Colonic mucosa (tissue), 4 donors: ENCODE data around the gene EVA1A. TPM values are rescaled to one million over a fixed set of nuclear protein-coding genes. Genes with fewer than 3 reads are reported as not detected.

Experiments
- DNase-seq: peaks from one replicate; pipeline ENCODE4 v3.0.0-alpha.2; 2020
- H3K27ac ChIP-seq: fragments of 200-600 bp; one replicate; pipeline ENCODE4 v1.8.0; 2021
- H3K27me3 ChIP-seq: fragments of 200-600 bp; one replicate; pipeline ENCODE4 v1.8.0; 2021
- H3K36me3 ChIP-seq: fragments of 200-600 bp; one replicate; pipeline ENCODE4 v1.8.0; 2021
- H3K4me1 ChIP-seq: fragments of 200-600 bp; one replicate; pipeline ENCODE4 v1.8.0; 2021; ENCODE audit warnings: mild to moderate bottlenecking
- H3K4me3 ChIP-seq: fragments of 200-600 bp; one replicate; pipeline ENCODE4 v1.8.0; 2021
- H3K9ac ChIP-seq, 2 donors: one replicate each; pipeline ENCODE4 v1.7.0; 2013; ENCODE audit warnings: control low read depth in 2 of 2, low read depth in 2 of 2, low read length in 2 of 2
- H3K9me3 ChIP-seq: fragments of 200-600 bp; one replicate; pipeline ENCODE4 v1.8.0; 2021
- intact Hi-C: fragments of 100-400 bp; cut with DNase I; formaldehyde crosslinking; loops from one replicate; pipeline ENCODE4 v1.14.1; 2022
- total RNA-seq, 2 donors: library from RNA; stranded (reverse); fragmentation: NEBNext Ultra II Directional in 1 of 2; extraction: Animal tissue kit (Norgen Biotek cat#: 25700) in 1 of 2; gene quantifications; one replicate each; pipeline ENCODE4 v1.2.1, GENCODE V29; 2021
- TF ChIP-seq, protein P1 (sequence below): fragments of 200-600 bp; IDR thresholded peaks from one replicate; pipeline ENCODE4 v1.8.0; 2022; ENCODE audit warnings: antibody characterized with exemption, mild to moderate bottlenecking
- donor health status: healthy.
- donor health status: DM: no; HTN: no; CAD: no.
- donor health status: DM: no; HTN: no; CAD: no.

EVA1A gene
- total RNA-seq, 2 donors from 2014 or later, result 0.25 to 0.77 TPM

DNA sequence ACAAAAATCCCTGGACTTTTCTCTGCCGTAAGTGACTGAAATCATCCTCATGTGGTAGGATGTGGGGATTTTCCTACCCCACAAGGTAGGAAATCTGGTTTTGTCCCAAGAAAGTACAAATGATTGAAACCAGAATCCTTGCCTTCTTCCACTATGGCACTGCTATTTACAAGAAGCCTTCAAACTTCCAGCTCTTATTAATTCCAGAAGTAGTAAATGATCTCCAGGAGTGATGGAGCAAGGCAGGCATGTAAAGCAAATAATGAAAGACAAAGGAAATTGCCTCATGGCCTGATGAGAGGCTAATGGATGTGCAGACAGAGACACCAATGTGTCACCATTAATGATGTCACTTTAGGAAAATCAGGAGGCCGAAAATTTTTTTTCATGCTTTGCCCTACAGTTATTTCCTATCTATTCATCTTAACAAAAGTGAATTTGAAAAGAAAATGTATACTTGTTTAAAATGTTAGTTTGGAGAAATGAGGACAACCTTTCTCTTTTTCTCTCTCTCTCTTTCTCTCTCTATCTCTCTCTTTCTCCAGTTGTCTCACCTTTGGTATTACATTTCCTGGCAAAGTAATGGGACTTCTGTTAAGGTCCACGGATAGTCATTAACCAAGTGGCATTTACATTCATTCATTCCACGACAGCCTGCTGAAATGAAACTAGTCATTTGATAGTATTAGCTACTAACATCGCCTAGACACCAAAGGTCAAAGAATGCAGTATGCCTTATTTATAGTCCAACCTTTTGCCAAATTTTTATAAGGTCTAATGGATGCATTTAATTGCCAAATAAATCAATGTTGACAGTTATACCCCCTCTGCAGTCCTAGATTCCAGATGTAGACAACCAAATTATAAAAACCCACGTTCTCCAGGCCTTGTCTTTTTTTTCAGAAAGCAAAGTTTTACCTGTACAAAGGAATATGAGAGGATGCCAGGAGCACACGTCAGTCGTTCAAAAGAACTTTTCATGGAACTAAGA is 5.0 kb upstream of the EVA1A start:
- no peak overlapping the region for H3K9ac ChIP-seq
- H3K27me3 ChIP-seq, result peaks cover 4% of the 10 kb centered on the region

DNA sequence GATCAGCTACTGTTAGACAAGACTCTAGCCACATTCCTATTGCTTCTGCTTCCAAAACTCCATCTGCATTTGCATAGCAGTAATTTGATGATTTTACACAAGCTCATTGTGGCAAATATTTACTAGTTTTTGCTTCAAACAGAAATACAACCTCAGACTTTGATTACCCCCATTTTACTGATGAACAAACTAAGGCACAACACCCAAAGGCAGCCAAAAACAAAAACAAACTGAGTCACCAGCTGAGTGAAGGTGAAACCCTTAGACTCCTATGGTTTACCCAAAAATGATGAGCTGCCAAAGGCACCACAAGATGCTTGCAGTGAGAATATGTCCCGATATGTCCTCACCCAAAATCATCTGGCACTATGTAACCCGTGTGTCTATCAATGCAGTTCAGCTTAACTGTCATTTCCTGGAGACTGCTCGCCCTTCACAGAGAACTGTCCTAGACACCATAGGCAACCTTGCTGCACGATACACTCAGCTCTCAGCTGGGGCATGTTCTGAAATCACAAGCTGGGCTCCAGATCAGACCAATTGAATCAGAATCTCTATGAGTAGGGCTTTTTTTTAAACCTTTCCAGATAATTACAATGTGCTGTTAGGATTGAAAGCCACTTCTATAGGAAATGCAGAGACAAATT is 4.1 kb upstream of the EVA1A start:
- H3K27me3 ChIP-seq, result peaks cover 4% of the 10 kb centered on the region
- intact Hi-C loops, result no loop called here
- no peaks in the 10 kb centered on the region for H3K36me3 ChIP-seq
- no peak overlapping the region for H3K27ac ChIP-seq
- no peak overlapping the region for H3K4me3 ChIP-seq
- no peak overlapping the region for H3K9ac ChIP-seq
- H3K4me1 ChIP-seq, result no peaks in the 10 kb centered on the region
- DNase-seq, result no peak
- TF ChIP-seq, protein P1, sequence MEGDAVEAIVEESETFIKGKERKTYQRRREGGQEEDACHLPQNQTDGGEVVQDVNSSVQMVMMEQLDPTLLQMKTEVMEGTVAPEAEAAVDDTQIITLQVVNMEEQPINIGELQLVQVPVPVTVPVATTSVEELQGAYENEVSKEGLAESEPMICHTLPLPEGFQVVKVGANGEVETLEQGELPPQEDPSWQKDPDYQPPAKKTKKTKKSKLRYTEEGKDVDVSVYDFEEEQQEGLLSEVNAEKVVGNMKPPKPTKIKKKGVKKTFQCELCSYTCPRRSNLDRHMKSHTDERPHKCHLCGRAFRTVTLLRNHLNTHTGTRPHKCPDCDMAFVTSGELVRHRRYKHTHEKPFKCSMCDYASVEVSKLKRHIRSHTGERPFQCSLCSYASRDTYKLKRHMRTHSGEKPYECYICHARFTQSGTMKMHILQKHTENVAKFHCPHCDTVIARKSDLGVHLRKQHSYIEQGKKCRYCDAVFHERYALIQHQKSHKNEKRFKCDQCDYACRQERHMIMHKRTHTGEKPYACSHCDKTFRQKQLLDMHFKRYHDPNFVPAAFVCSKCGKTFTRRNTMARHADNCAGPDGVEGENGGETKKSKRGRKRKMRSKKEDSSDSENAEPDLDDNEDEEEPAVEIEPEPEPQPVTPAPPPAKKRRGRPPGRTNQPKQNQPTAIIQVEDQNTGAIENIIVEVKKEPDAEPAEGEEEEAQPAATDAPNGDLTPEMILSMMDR, result no peak
- no peaks in the 10 kb centered on the region for H3K9me3 ChIP-seq

More for the DNA sequence above, 5.0 kb upstream of the EVA1A start:
- Histone ChIP-seq H3K36me3 (no peaks in the 10 kb centered on the region), H3K9me3 (no peaks in the 10 kb centered on the region), H3K27ac (no peak overlapping the region), H3K4me1 (no peaks in the 10 kb centered on the region), H3K4me3 (no peak overlapping the region)
- TF ChIP-seq, protein P1, result no peak
- DNase-seq, result no peak
- intact Hi-C loops, result no loop called here

DNA sequence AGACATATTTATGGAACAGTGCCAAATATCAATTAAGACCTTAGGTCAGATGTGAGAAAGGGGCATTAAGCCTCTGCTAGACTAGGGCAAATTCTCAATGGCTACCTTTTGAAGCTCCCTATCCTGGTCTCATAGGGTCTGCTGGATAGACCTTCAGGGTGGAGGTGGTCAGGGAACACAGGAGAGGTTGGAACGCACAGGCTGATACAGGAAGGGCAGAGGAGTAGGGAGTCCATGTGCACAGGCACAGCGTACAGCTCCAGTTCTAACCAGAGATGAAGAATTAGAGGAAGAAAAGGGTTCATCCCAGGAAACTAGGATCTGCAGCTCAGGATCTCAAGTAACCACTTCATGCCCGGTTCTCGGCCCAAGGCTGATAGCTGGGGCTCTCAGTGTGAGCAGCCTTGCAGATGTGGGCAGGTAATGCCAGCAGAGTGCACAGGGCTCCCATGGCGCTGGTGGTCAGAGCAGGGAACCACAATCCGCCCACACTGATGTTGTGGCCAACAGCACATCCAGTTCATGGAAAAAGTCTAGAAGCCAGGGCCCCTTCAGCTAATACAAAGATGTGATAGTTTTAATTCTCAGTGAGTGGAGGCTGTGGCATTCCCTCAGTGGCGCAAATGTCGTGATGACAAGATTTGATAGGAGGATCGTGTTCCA is 3.4 kb upstream of the EVA1A start:
- no peak for DNase-seq
- no peaks in the 10 kb centered on the region for H3K36me3 ChIP-seq
- H3K27me3 ChIP-seq, result peaks cover 4% of the 10 kb centered on the region
- no peak overlapping the region for H3K27ac ChIP-seq
- H3K4me3 ChIP-seq, result no peak overlapping the region
- intact Hi-C loops, result no loop called here
- TF ChIP-seq, protein P1, result no peak
- H3K9me3 ChIP-seq, result no peaks in the 10 kb centered on the region
- H3K4me1 ChIP-seq, result no peaks in the 10 kb centered on the region
- H3K9ac ChIP-seq, result no peak overlapping the region

DNA sequence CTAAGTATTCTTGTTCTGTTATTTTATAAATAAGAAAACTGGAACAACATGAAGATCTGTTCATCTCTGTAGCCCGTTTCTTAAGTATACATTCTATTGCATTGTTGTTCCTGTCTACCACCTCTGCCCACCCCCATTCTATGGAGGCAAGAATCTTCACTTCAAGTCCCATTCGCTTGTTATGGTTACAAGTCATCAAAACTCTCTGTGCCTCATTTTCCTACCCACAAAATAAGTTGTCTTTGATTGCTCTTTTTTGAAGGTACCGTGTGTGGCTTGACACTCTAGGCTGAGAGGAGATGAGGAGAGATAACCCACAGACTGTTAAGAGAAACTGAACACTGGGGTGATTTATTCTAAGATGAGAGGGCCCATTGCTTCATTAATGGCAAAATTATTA is 2.9 kb upstream of the EVA1A start:
- Histone ChIP-seq H3K36me3 (no peaks in the 10 kb centered on the region), H3K9ac (no peak overlapping the region), H3K9me3 (no peaks in the 10 kb centered on the region), H3K4me3 (no peak overlapping the region), H3K4me1 (no peaks in the 10 kb centered on the region), H3K27ac (no peak overlapping the region), H3K27me3 (peaks cover 4% of the 10 kb centered on the region)
- TF ChIP-seq, protein P1, result no peak
- no peak for DNase-seq
- intact Hi-C loops, result no loop called here

DNA sequence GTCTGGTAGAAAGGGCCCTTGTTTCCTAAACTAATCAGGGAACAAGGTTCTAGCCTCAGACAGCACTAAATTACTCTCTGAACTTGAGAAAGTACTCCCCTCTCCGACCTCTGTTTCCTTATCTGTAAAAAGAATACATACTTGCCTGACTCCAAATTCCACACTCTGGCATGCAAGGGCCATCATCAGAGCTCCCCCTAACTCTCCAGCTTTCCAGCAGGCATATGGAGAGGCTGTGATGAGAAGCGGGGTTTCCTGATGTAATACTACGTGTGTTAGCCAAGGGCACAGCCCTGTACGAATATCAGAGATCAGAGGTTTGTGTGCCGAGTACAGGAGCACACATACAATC is 1.8 kb upstream of the EVA1A start:
- no peaks in the 10 kb centered on the region for H3K9me3 ChIP-seq
- DNase-seq, result no peak
- peaks cover 4% of the 10 kb centered on the region for H3K27me3 ChIP-seq
- TF ChIP-seq, protein P1, result no peak
- H3K4me1 ChIP-seq, result no peaks in the 10 kb centered on the region
- H3K9ac ChIP-seq, result no peak overlapping the region
- intact Hi-C loops, result no loop called here
- H3K36me3 ChIP-seq, result no peaks in the 10 kb centered on the region
- no peak overlapping the region for H3K27ac ChIP-seq
- H3K4me3 ChIP-seq, result no peak overlapping the region
